ENCODE measurements around the gene EFCAB9.
"Not testable (repeated sequence)": the region's sequence is repeated elsewhere in the genome, so short reads cannot be mapped to it uniquely, and the experiment has no call there.

EFCAB9 gene

DNA sequence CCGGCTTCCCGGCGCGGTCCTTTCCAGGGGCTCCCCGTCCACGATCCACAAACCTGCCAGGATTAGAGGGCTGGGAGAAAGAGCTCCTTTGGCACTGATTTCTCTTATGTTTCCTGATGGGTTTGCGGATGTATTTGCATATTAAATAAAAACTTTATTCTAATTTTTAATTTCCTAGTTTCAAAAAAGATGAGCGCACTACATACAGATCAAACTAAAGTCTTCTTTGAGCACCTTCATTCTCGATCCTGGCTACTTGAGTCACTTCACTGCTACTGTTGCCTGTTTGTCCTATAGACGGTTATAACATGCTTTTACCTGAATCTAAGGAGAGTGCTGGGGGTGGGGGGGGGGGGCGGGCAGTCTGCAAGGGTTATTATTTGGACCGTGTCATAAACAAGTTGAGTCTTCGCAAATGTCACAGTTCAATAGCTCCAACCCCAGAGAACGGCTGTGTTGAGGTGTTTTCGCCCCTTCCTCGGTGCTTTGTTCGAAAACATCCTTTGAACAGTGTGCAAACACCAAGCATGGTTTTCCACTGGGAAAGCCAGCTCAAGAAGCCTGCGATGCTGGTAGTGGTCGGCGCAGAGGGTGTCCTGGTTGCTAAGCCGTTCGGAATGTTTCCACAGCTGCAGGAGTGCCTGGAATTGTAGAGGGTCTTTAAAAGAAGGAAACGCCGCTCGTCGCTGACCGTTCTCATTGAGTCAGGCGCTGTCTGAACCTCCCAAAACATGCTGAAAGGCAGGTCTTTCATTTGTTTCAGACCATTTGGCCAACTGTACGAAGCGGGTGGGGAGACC, 4.9 kb upstream of the EFCAB9 start:
- no peak for DNase-seq

GRCh38 chr5:172189693-172190296, 4.2 kb upstream of the EFCAB9 start:
- no peak for DNase-seq

GRCh38 chr5:172194985-172195774, 1.2 kb downstream of the EFCAB9 start:
- DNase-seq, result no peak

- DNase-seq, result not testable (repeated sequence)
Measured at GRCh38 chr5:172197775-172198174, 3.8 kb downstream of the EFCAB9 start.

- DNase-seq, result no peak
Measured at GRCh38 chr5:172199446-172199845, 5.5 kb downstream of the EFCAB9 start.

DNA sequence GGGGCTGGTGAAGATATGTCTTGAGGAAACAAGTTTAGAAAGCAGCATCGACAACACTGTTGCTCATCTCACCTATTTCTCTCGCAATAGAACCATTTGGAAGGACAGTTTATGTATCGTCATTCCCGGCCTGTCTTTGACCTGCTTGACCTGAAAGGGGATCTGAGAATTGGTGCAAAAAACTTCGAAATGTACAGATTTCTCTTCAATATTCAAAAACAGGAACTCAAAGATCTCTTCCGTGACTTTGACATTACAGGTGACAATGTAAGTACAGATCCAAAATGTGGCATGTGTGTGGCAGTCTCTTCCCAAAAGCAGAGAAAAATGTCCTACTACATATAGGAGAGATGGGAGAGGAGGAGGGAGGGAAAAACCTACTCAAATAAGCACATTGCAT, 6.5 kb downstream of the EFCAB9 start:
- DNase-seq, result no peak

DNA sequence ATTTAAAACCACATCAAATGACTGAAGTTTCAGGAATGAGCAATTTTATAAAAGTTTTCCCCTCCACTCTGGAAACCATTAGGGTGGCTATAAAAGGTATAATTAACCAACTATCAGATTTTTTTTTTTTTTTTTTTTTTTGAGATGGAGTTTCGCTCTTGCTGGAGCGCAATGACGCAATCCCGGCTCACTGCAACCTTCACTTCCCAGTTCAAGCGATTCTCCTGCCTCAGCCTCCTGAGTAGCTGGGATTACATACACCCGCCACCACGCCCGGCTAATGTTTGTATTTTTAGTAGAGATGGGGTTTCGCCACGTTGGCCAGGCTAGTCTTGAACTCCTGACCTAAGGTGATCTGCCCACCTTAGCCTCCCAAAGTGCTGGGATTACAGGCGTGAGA, 12.0 kb downstream of the EFCAB9 start:
- DNase-seq, result not testable (repeated sequence)

DNA sequence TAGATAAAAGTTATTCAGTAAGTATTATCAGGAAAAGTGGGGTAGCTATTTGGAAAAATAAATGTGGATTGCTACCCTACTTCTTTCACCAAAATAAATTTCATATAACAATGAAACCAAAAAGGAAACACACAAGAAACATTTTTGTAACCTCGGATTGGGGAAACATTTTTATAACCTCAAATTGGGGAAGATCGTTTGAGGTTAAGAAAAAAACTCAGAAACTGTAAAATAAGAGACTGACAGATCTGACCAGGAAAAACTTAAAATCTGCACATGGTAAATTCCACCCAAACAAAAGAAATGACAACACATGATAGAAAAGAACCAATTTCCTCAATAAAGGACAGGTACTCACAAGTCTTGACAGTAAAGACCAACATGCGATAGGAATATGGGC, 13.5 kb downstream of the EFCAB9 start:
- DNase-seq, result no peak

GRCh38 chr5:172209714-172210113, 15.7 kb downstream of the EFCAB9 start:
- DNase-seq, result no peak

- DNase-seq, result no peak
Measured at GRCh38 chr5:172211676-172212075, 17.7 kb downstream of the EFCAB9 start.

DNA sequence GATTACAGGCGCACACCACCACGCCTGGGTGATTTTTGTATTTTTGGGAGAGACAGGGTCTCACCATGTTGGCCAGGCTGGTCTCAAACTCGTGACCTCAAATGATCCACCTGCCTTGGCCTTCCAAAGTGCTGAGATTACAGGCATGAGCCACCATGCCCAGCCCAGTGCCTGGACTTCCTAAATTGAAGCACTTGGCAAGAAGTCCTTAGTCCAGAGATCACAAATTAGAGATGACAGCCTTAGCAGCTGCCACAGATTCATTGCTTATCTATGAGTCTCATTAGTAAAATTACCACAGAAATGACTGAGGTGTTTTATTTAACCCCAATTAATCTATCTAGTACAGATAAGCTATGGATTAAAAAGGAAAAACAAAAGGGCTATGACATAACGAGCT, 19.2 kb downstream of the EFCAB9 start:
- DNase-seq, result no peak

DNA sequence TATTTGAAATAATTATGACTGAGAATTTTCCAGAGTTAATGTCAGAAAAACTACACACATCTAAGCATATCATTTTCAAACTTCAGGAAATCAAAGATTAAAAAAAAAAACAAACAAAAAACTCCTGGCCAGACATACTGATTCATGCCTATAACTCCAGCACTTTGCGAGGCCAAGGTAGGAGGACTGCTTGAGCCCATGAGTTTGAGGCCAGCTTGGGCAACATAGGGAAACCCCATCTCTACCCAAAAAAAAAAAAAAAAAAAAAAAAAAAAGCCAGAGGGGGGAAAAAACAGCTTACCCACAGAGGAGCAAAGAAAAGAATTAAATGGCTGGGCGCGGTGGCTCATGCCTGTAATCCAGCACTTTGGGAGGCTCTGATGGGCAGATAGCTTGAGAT, 22.4 kb downstream of the EFCAB9 start:
- DNase-seq, result no peak

- DNase-seq, result no peak
Measured at GRCh38 chr5:172219296-172219695, 25.3 kb downstream of the EFCAB9 start.

- no peak for DNase-seq
Measured at GRCh38 chr5:172223901-172224873, 30.2 kb downstream of the EFCAB9 start.

DNA sequence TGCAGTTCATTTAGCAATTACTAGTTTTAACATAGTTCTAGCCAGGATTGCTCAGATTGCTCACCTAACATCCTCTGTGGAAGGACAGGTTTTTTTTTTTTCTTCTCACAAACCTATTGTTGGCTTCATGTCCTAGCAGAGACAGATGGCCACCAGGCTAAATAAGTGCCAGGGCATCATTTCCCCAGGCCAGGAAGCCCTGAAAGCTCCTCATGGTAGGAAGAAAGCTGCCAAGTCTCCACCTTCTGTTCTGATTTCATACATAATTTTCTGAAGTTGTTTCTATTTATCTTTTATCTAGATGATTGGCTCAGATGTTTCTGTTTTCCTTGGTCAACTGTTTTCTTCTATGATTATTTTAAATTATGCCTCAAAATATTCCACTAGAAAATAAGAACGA, 31.0 kb downstream of the EFCAB9 start:
- DNase-seq, result no peak

GRCh38 chr5:172229904-172230303, 35.9 kb downstream of the EFCAB9 start:
- DNase-seq, result no peak

DNA sequence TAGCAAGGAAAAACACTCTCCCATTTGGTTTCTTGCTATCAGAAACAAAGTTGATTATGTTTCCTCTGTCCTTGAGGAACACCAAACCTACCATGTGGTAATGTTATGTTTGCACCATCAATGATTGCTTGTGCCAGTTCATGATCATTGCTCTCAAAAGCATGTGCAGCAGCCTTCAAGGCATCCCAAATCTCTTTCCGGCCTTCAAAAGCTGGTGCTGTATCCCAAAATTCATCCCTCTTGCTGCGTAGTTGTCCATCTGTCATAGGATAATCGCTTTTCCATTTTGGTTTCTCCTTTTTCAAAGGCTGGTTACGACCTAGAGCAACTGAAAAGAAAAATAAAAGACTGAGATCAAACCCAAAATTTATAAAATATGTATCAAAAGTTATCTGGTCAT, 40.1 kb downstream of the EFCAB9 start:
- DNase-seq, result no peak

DNA sequence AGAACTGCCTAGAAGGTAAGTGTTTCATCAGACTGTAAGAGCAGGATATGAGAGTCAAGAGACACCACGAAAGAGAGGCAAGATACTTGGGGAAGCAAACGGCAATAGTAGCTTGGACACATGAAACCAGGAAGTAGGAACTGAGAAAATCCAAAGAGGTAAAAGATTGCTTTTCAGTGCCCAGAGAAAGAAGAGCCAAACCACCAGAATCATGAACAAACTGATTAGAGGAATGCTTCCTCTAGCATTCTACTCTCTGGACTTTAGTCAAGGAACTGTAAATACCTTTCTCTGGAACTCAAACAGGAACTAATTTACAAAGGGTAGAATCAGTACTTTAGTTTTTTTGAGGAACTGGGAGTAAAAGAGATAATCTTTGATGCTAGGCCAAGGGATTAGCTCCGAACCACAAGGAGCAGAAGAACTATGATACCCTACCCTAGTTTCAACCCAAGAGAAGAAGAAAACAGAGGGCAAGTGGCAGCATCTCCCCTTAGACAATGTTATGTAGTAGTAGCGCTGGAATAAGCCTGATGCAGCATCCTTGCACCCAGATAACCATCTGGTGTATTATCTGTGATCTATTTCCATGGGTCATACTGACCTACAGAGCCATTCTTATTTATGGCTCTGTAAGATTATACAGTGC, 41.3 kb downstream of the EFCAB9 start:
- DNase-seq, result no peak

- DNase-seq, result no peak
Measured at GRCh38 chr5:172235827-172236736, 42.1 kb downstream of the EFCAB9 start.

DNA sequence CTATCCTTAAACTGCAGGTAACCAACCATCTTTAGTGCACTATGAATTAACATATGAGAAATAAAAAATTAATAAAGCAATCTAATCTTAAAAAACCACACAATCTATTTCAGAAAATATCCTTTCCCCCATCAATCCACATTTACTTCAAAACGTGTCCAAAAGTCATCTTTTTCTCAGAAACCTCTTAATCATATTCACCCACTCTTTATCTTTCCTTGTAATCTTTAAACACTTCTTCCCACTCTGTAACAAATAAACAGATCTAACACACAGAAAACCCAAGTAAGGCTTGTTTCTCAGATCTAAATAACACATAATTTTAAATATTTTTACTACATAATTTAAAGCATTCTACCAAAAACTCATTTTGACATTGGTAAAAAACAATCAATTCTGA, 44.4 kb downstream of the EFCAB9 start:
- DNase-seq, result no peak

DNA sequence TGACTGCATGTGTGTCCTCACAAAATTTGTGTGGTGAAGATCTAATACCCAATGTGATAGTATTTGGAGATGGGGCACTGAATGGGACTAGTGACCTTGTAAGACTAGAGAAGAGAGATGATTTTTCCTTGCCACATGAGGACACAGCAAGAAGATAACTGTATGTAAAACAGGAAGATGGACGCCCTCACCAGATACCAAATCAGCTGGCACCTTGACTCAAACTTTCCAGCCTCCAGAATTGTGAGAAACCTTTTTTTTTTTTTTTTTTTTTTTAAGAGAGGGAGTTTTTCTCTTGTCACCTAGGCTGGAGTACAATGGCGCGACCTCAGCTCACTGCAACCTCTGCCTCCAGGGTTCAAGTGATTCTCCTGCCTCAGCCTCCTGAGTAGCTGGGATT, 49.3 kb downstream of the EFCAB9 start:
- no peak for DNase-seq
